ENCODE results near the gene SDF2L1.
"Not testable (repeated sequence)": the region's sequence is repeated elsewhere in the genome, so short reads cannot be mapped to it uniquely, and the experiment has no call there.

SDF2L1 gene

GRCh38 chr22:21612858-21613257, 29.2 kb upstream of the SDF2L1 start:
- TF ChIP-seq, protein P1, sequence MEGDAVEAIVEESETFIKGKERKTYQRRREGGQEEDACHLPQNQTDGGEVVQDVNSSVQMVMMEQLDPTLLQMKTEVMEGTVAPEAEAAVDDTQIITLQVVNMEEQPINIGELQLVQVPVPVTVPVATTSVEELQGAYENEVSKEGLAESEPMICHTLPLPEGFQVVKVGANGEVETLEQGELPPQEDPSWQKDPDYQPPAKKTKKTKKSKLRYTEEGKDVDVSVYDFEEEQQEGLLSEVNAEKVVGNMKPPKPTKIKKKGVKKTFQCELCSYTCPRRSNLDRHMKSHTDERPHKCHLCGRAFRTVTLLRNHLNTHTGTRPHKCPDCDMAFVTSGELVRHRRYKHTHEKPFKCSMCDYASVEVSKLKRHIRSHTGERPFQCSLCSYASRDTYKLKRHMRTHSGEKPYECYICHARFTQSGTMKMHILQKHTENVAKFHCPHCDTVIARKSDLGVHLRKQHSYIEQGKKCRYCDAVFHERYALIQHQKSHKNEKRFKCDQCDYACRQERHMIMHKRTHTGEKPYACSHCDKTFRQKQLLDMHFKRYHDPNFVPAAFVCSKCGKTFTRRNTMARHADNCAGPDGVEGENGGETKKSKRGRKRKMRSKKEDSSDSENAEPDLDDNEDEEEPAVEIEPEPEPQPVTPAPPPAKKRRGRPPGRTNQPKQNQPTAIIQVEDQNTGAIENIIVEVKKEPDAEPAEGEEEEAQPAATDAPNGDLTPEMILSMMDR (conservative IDR thresholded peaks at IDR 0.05) = no peak
- no peak for TF ChIP-seq ZFX (IDR thresholded peaks at IDR 0.05)
- H3K27ac ChIP-seq = no peak overlapping the region

DNA sequence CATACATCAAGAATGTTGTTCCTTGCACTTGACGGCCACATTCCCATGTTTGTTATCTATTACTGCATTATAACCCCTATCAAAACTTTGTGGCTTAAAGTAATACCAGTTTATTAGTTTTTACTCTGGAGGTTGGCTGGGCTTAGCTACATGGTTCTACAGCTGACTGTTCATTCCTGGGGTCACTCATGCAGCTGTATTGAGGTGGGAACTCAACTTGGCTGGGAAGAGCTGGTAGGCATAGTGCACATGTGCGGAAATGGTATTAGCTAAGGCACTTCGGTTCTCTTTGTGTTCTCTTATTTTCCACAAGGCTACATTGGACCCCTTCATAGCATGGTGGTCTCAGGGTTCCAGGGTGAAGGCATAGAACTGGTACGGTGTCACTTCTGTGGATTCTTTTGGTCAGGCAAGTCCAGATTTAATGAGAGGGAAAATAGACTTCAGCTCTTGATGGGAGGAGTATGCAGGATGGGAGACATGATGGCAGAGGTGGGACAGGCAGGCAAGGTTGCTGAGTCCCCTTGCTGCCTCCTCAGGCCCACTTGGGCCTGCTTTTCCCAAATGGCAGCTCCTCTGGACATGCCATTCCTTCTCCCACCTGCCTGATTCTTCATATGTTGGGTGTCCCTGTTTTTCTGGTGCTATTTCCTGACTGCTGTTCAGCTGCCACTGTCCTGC, 28.4 kb upstream of the SDF2L1 start:
- TF ChIP-seq ZFX (IDR thresholded peaks at IDR 0.05) = no peak
- TF ChIP-seq, protein P1 (conservative IDR thresholded peaks at IDR 0.05) = no peak
- H3K27ac ChIP-seq = no peak overlapping the region

DNA sequence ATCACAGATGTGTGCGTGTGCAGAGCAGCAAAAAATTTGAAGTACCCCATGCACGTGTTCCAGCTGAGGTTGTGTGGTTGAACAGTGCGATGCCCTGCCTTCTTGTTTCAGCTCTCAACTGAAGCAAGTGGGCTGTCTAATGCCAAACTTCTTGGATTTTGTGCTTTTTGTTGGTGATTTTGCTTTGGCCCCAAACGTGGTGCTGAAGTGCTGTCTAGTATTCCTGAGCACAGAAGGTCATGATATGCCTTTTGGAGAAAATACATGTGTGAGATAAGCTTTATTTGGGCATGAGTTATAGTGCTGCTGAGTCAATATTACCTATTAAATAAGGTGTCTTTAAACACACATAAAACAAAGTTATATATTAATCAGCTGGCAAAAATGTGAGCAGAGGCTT, 26.4 kb upstream of the SDF2L1 start:
- TF ChIP-seq, protein P1 (conservative IDR thresholded peaks at IDR 0.05) = no peak
- no peak for TF ChIP-seq ZFX (IDR thresholded peaks at IDR 0.05)
- no peak overlapping the region for H3K27ac ChIP-seq

- not testable (repeated sequence) for H3K27ac ChIP-seq
These were observed 24.8 kb upstream of the SDF2L1 start for GRCh38 chr22:21617337-21617736.

- H3K27ac ChIP-seq = no peak overlapping the region; the same call in 1 of the 2 replicates
- TF ChIP-seq, protein P1 (conservative IDR thresholded peaks at IDR 0.05) = no peak
- TF ChIP-seq ZFX (IDR thresholded peaks at IDR 0.05) = no peak
These were observed 21.1 kb upstream of the SDF2L1 start for GRCh38 chr22:21621025-21621424.

DNA sequence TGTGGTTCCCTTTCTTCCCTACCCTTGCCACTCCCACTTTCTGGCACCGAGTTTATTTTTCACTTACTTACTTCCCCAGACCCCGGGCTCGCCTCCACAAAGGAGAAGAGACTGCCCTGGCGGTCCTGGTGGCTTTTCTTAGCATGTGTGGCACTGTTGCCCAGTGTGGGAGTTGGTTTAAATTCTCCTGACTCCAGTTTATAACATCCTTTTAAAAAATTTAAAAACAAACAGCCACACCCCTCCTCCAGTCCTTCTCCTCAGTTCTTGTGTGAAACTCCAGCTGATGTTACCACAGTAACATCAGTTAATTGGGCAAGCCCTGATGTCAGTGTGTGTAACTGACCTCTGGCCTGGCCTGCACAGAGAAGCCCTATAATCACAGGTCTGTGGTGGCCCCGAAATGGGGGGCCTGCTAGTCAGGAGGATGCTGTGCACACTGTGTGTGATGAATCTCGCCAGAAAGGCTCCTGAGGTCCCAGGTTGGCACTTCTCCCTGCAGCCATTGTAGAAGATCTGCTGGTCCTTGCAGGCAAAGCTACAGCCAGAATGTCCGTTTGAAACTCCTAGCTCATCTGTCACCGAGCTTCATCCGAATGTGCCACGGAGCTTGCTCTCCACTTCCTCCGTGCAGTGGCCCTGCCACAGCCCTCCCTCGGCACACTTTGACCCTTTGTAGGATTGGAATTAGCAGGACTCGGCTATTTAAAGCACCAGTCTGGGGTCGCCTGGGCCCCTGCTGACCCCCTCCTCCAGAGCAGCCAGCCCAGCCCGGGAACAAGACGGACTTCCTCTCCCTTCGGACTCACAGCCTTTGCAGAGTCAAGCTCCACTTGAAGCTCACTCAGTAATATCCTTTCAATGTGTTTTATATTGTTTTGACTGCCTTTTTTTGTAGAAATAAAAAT, 19.8 kb upstream of the SDF2L1 start:
- peak overlapping the region; percentile 60; the same call in 1 of the 2 replicates for H3K27ac ChIP-seq
- TF ChIP-seq ZFX (IDR thresholded peaks at IDR 0.05) = no peak
- TF ChIP-seq, protein P1 (conservative IDR thresholded peaks at IDR 0.05) = no peak

DNA sequence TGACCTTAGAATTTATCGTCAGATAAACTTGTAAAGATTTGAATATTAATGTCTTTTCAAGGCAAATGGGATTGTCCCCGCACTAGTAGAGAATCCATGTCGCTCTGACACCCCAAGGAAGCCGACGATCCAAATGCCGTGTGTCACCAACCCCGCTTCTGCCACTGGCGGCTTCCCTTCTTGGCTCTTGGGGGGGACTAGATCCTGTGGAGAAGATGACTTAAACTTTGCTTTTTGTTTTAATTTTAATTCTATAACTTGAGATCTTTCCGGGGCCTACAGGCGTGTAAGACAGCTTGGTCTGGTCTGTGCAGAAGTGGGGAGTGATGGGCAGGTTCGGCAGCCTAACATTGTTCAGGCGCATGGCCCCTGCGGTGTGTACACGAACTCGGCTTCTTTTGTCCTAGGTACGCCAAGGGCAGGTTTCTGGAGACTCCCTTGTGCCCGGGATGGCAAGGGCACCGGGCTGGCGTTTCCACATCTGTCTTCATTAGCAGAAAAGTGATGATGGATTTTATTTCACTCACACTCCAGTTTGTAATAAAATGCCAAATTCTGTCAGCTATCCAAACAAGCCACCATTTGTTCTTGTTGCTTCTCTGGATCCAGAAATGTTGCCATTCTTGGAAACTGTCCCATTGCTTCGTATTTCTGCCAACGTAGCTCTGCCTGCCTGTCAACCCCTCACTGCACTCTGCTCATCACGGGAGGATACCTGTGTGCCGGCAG, 19.0 kb upstream of the SDF2L1 start:
- peak overlapping the region; percentile 60 for H3K27ac ChIP-seq

More for the DNA sequence above, 19.0 kb upstream of the SDF2L1 start:
- TF ChIP-seq ZFX (IDR thresholded peaks at IDR 0.05) = no peak
- TF ChIP-seq, protein P1 (conservative IDR thresholded peaks at IDR 0.05) = no peak
